Prostate gland (tissue), 2 donors: ENCODE data around the gene ZCCHC24. TPM values are rescaled to one million over a fixed set of nuclear protein-coding genes. Genes with fewer than 3 reads are reported as not detected.

Experiments
- DNase-seq: peaks from one replicate; pipeline ENCODE4 v3.0.0-alpha.2; 2019; ENCODE audit warnings: low spot score
- H3K27ac ChIP-seq, 2 donors: fragments of 200-600 bp; sonication (generic); 2 replicates each; pipeline ENCODE4 v1.5.1; 2017 to 2019
- H3K27me3 ChIP-seq: fragments of 200-600 bp; sonication (generic); replicated peaks from 2 replicates; pipeline ENCODE4 v1.5.1; 2019; ENCODE audit not compliant: insufficient read depth
- H3K36me3 ChIP-seq, 2 donors: fragments of 200-600 bp; sonication (generic); 1 replicate in 1 of 2; 2 replicates in 1 of 2; pipeline versions ENCODE4 v1.5.1 to v1.8.1; 2017 to 2019
- H3K4me1 ChIP-seq: fragments of 200-600 bp; sonication (generic); replicated peaks from 2 replicates; pipeline ENCODE4 v1.5.1; 2019
- H3K4me3 ChIP-seq, 2 donors: fragments of 200-600 bp; sonication (generic); 2 replicates each; pipeline ENCODE4 v1.5.1; 2017 to 2019
- H3K9me3 ChIP-seq: fragments of 200-600 bp; sonication (generic); 2 replicates; pipeline ENCODE4 v1.5.1; 2017
- POLR2A ChIP-seq: fragments of 450-650 bp; IDR thresholded peaks from one replicate; pipeline ENCODE4 v1.6.1; 2016; ENCODE audit warnings: antibody characterized with exemption, mild to moderate bottlenecking
- POLR2AphosphoS5 ChIP-seq: sonication (generic); formaldehyde crosslinking; IDR thresholded peaks from one replicate; pipeline ENCODE4 v1.6.1; 2017; ENCODE audit warnings: antibody characterized with exemption
- WGBS: methylation state at CpG from one replicate; pipeline ENCODE4 v1.1.5; 2018; 5-methylcytosine and 5-hydroxymethylcytosine counted together
- intact Hi-C: fragments of 100-400 bp; cut with DNase I; formaldehyde crosslinking; loops from one replicate; pipeline ENCODE4 v1.14.2; 2022
- total RNA-seq, 2 donors: library from RNA; depleted of rRNA; stranded (reverse); fragments of >200 nt; gene quantifications; one replicate each; pipeline ENCODE4 v1.1.0, GENCODE V29; 2016
- TF ChIP-seq, protein P1 (sequence below), 4 experiments: fragments of 200-600 bp in 2 of 4; fragments of 450-650 bp in 2 of 4; sonication (generic) in 2 of 4; IDR thresholded peaks; 1 replicate in 3 of 4; 2 replicates in 1 of 4; pipeline ENCODE4 v1.5.1; 2016 to 2019; ENCODE audit warnings: antibody characterized with exemption in 4 of 4, mild to moderate bottlenecking in 2 of 4, moderate library complexity in 2 of 4

ZCCHC24 gene
- 10 to 100 TPM; 20.8 to 51.2 TPM for total RNA-seq

DNA sequence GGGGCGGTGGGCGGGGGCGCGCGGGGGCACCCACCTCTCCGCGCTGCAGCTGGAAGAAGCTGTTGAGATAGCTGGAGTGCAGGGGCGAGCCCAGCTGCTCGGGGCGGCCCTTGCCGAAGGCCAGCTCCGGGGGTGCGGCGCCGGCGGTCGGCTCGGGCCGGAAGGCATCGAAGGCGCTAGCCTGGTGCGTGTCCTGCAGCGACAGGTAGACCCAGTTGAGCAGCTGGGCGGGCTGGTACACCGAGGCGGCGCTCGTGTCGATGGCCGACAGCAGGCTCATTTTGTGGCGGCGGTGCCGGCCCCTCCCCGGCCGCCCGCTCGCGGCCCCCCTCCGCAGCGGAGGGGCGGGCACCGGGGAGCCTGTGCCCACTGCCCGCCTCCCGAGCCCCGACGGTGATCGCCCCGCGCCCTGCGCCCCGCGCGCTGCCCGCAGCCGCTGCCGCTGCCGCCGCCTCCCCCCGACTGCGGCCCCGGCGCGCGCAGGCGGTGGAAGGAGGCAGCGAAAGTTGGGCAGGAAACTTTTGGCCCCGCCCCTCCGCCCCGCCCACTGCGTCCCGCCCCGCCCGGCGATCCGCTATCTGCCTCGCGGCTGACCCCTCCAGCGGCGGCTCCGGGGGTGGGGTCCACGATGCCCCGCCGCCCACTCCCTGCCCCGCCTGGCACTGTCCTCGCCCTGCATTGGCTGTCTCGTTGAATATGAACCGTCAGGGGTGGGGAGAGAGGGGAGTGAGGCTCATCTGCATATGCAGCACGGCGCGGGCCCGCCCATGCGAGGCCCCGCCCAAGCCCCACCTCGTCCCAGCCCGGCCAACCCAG lies at the start of gene ZCCHC24:
TSS of gene ZCCHC24 (minus strand) at position 464 of the 816 bp plus-strand sequence. CDS start at position 280, 184 bp downstream.
- no peaks in the 10 kb centered on the region for H3K9me3 ChIP-seq
- peak within 1 kb of the TSS; percentile 84 to 89 for H3K4me3 ChIP-seq
- H3K36me3 ChIP-seq = no peaks in the 10 kb centered on the region
- WGBS = 0% methylated on average over 41 of the region's 95 CpGs
- H3K27ac ChIP-seq = peak within 1 kb of the TSS; percentile 75 to 87
- intact Hi-C loops = loop anchor here (2.0 to 5.0 kb wide), 2 partner anchors 47 to 63 kb away; no protein-coding TSS in a partner anchor
- peak; percentile 84 for TF ChIP-seq POLR2AphosphoS5
- TF ChIP-seq POLR2A = peak; percentile 23
- TF ChIP-seq, protein P1, sequence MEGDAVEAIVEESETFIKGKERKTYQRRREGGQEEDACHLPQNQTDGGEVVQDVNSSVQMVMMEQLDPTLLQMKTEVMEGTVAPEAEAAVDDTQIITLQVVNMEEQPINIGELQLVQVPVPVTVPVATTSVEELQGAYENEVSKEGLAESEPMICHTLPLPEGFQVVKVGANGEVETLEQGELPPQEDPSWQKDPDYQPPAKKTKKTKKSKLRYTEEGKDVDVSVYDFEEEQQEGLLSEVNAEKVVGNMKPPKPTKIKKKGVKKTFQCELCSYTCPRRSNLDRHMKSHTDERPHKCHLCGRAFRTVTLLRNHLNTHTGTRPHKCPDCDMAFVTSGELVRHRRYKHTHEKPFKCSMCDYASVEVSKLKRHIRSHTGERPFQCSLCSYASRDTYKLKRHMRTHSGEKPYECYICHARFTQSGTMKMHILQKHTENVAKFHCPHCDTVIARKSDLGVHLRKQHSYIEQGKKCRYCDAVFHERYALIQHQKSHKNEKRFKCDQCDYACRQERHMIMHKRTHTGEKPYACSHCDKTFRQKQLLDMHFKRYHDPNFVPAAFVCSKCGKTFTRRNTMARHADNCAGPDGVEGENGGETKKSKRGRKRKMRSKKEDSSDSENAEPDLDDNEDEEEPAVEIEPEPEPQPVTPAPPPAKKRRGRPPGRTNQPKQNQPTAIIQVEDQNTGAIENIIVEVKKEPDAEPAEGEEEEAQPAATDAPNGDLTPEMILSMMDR (IDR thresholded peaks at IDR 0.05) = peak in 1 of 4 experiments; percentile 13
- H3K4me1 ChIP-seq = peaks cover 2% of the 10 kb centered on the region
- peak; percentile 97 for DNase-seq
- no peaks in the 10 kb centered on the region for H3K27me3 ChIP-seq

DNA sequence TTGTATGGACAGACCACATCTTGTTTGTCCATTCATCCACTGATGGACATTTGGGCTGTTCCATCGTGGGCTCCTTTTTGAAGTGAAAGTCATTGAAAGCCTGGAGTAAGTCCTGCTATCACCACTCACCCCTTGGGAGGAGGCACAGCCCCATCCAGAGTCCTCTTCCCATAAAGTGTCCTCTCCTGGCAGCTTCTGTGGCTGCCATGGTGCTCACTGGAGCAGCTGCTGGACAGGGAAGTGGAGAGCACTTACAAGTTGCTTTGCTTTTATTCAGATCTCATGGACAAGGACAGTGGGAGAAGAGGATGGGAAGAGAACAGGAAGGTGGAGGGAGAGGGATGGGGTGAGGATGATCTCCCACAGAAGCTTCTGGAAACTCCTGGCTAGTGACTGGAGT lies 48.4 kb upstream of the ZCCHC24 start:
- intact Hi-C loops = no loop called here
- 68% methylated on average over 1 of the region's 1 CpG for WGBS
- no peak for TF ChIP-seq POLR2AphosphoS5
- no peak for TF ChIP-seq POLR2A
- TF ChIP-seq, protein P1 (IDR thresholded peaks at IDR 0.05) = no peak

DNA sequence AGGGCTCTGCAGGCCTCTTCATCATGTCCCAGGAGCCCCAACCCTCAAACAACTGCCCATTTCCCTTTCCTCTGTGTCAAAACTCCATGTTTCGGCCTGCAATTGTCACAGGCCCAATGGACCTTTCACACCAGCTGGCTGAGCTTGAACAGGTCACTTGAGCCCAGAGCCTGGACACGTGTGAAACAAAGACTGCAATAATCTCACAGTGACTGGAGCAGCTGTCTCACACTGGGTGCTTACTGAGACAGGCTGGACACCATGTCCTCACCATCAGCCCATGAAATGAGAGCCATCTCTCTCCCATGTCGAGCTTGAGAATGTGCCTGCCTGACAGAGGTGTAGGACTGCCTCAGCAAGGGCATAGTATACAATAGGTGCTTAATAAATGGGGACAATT lies 47.4 kb upstream of the ZCCHC24 start:
- Histone ChIP-seq H3K27ac (no peak overlapping the region), H3K36me3 (no peaks in the 10 kb centered on the region), H3K27me3 (no peaks in the 10 kb centered on the region), H3K4me1 (no peaks in the 10 kb centered on the region), H3K4me3 (no peak overlapping the region), H3K9me3 (no peaks in the 10 kb centered on the region)
- intact Hi-C loops = no loop called here
- WGBS = 76% methylated on average over 3 of the region's 3 CpGs
- DNase-seq = no peak
- TF ChIP-seq POLR2AphosphoS5 (no peak), POLR2A (no peak)
- TF ChIP-seq, protein P1 (IDR thresholded peaks at IDR 0.05) = no peak

More for the DNA sequence above, 48.4 kb upstream of the ZCCHC24 start:
- Histone ChIP-seq H3K27ac (no peak overlapping the region), H3K4me1 (no peaks in the 10 kb centered on the region), H3K4me3 (no peak overlapping the region), H3K9me3 (no peaks in the 10 kb centered on the region), H3K36me3 (no peaks in the 10 kb centered on the region), H3K27me3 (no peaks in the 10 kb centered on the region)
- DNase-seq = no peak

DNA sequence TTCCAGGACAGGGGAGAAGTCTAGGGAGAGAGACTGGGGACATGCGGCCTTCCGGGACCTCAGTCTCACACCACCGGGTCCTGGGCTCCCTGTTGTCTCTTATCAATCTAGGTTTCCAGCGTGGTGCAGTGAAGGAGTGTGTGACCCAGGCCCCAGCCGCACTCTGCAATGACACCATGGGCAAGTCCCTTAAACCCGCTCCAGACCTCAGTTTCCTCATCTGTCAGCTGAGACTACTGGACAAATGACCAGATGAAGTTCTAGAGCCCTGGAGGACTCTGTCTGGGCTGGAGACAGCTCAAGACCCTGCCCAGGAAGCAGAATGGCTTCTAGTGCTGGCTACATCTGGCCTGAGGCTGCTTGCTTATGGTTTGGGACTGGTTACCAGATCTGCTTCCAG lies 46.8 kb upstream of the ZCCHC24 start:
- no peaks in the 10 kb centered on the region for H3K4me1 ChIP-seq
- TF ChIP-seq POLR2A (no peak), POLR2AphosphoS5 (no peak)
- TF ChIP-seq, protein P1 (IDR thresholded peaks at IDR 0.05) = no peak
- H3K4me3 ChIP-seq = no peak overlapping the region
- 99% methylated on average over 6 of the region's 6 CpGs for WGBS
- no peak overlapping the region for H3K27ac ChIP-seq
- H3K27me3 ChIP-seq = no peaks in the 10 kb centered on the region
- DNase-seq = no peak
- intact Hi-C loops = no loop called here
- H3K36me3 ChIP-seq = no peaks in the 10 kb centered on the region
- no peaks in the 10 kb centered on the region for H3K9me3 ChIP-seq
